ENCODE results near the gene MISP.
A peak's percentile ranks its signal among the peaks of the same experiment; 100 is the strongest.
"Not testable (repeated sequence)": the region's sequence is repeated elsewhere in the genome, so short reads cannot be mapped to it uniquely, and the experiment has no call there.

MISP gene

GRCh38 chr19:750640-751423 lies at the start of gene MISP:
MISP (plus strand) TSS chr19:751112; CDS start chr19:756947, 5,835 bp downstream.
- DNase-seq, result no peak

GRCh38 chr19:702847-703246 lies 48.1 kb upstream of the MISP start:
- not testable (repeated sequence) for DNase-seq

- DNase-seq, result no peak
Observed at GRCh38 chr19:703329-703650, 47.6 kb upstream of the MISP start.

- peak; percentile 64 for DNase-seq
Observed at GRCh38 chr19:703651-704446, 47.1 kb upstream of the MISP start.

- DNase-seq, result peak; percentile 10
Observed at GRCh38 chr19:704447-704741, 46.5 kb upstream of the MISP start.

GRCh38 chr19:708154-709143 lies 42.5 kb upstream of the MISP start, which contains the start of gene PALM:
PALM (plus strand) TSS chr19:708935; CDS start chr19:709147, 212 bp downstream.
- DNase-seq, result no peak

- DNase-seq, result no peak
Observed at GRCh38 chr19:709196-709964, 41.5 kb upstream of the MISP start.

- DNase-seq, result no peak
Observed at GRCh38 chr19:709965-710571, 40.8 kb upstream of the MISP start.

GRCh38 chr19:710767-711166 lies 40.1 kb upstream of the MISP start:
- no peak for DNase-seq

- DNase-seq, result no peak
Observed at GRCh38 chr19:711254-711653, 39.7 kb upstream of the MISP start.

- DNase-seq, result no peak
Observed at GRCh38 chr19:715347-715746, 35.6 kb upstream of the MISP start.

GRCh38 chr19:718251-718951 lies 32.5 kb upstream of the MISP start:
- no peak for DNase-seq

- DNase-seq, result no peak
Observed at GRCh38 chr19:718991-719512, 31.9 kb upstream of the MISP start.

- DNase-seq, result no peak
Observed at GRCh38 chr19:719636-720344, 31.1 kb upstream of the MISP start.

GRCh38 chr19:720345-721160 lies 30.4 kb upstream of the MISP start:
- no peak for DNase-seq

- DNase-seq, result no peak
Observed at GRCh38 chr19:722553-723101, 28.3 kb upstream of the MISP start.

GRCh38 chr19:723247-723646 lies 27.7 kb upstream of the MISP start:
- DNase-seq, result no peak

- no peak for DNase-seq
Observed at GRCh38 chr19:723714-724113, 27.2 kb upstream of the MISP start.

- DNase-seq, result no peak
Observed at GRCh38 chr19:725461-726089, 25.3 kb upstream of the MISP start.
